ENCODE results near the gene GFER.

DNA sequence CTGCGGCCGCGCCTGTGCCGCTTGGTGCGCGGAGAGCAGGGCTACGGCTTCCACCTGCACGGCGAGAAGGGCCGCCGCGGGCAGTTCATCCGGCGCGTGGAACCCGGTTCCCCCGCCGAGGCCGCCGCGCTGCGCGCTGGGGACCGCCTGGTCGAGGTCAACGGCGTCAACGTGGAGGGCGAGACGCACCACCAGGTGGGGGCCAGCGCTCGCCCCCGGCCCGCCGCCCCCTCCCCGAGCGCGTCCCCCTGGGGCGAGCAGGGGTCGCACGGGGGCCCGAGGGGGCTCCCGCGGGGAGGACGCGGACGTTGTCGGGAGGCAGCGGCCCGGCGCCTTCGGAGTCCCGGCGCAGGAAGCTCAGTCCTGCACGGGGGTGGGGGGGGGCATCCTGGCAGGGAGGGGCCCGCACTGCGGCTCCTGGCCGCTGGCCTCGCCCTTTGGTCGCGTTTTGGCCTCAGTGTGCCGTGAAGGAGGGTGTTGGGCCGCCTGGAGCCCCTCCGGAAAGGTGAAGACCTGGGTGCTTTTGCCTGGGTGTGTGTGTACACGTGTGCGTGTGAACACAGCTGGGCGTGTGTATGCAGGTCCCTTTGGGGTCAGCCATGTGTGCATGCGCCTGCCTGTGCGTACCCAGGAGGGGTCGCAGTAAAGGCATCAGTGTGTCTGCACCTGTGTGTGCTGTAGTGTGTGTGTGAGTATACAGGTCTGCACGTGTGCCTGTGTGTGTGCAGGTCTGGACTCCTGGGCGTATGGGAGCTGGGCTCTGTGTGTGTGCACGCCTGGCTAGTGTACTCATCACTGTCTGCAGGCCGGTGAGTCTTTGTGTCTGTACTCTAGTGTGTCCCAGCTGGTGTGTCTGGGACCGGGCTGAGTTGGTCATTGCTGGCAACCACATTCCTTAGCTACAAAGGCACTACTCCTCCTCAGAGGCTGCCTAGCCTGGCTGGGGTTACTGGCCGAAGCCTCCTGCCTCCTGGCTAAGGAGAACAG is 43.3 kb downstream of the GFER start:
- TF ChIP-seq EZH2 (IDR thresholded peaks at IDR 0.05; ENCODE audit: insufficient read depth, poor library complexity, severe bottlenecking) (no peak), EZH2phosphoT487 (IDR thresholded peaks at IDR 0.05; ENCODE audit: insufficient read depth, low read depth) (no peak)
